ENCODE measurements around the gene MIGA2. TPM values are rescaled to one million over a fixed set of nuclear protein-coding genes. Genes with fewer than 3 reads are reported as not detected.

Gene MIGA2
- total and polyA plus RNA-seq, 2 of the 4 experiments (the other 2 are of a cell fraction): 12.5 to 25.3 TPM

DNA sequence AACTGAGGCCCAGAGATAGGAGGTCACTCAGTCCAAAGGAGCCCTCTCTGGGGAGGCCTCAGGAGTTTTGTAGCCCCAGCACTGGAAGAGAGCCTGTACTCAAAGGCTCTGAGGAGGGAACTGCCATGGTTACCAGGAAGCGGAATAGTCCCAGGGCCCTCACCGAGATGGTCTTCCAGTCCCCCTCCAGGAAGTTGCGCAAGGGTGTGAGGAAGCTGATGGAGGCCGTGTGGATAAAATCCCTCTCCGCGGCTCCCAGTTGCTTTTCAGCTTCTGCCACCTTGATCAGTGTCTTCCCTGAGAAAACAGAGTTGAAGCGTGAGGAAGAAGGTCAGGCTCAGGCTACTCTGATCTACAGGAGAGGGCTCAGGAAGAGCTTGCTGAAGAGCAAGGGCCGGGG lies 21.8 kb upstream of the MIGA2 start:
- Histone ChIP-seq H3K23ac (ENCODE audit: low read depth, low read length) (no peak overlapping the region), H4K20me1 (ENCODE audit: insufficient read depth, low read length) (peaks cover 7% of the 10 kb centered on the region), H3K79me1 (ENCODE audit: low read depth in 1 of 2, low read length in 2 of 2) (peaks cover 3 to 14% of the 10 kb centered on the region in 2 experiments; a peak in 1 of 4 replicates), H3K27me3 (ENCODE audit: control insufficient read depth, insufficient read depth, low read length) (no peaks in the 10 kb centered on the region), H3K27ac (ENCODE audit: insufficient read depth, low read length) (no peak overlapping the region), H2BK5ac (ENCODE audit: low read depth, low read length, poor library complexity, severe bottlenecking) (no peak overlapping the region), H3K4me2 (ENCODE audit: low read depth, low read length) (no peak overlapping the region), H4K91ac (ENCODE audit: insufficient read depth, low read depth, low read length) (no peak overlapping the region), H3K18ac (ENCODE audit: low read depth, low read length) (no peak overlapping the region), H3K9ac (ENCODE audit: low read depth, low read length) (no peak overlapping the region), H4K8ac (ENCODE audit: low read depth in 2 of 2, low read length in 2 of 2) (no peak overlapping the region), H2AK9ac (replicated peaks; ENCODE audit: low read depth, low read length, poor library complexity) (no peak overlapping the region), H3K9me3 (ENCODE audit: control insufficient read depth, insufficient read depth, low read length) (no peaks in the 10 kb centered on the region), H2BK120ac (ENCODE audit: low read depth, low read length) (no peak overlapping the region), H2BK15ac (ENCODE audit: low read depth, low read length) (no peak overlapping the region), H3K14ac (replicated peaks; ENCODE audit: low read depth, low read length) (no peak overlapping the region), H3K9me1 (ENCODE audit: insufficient read depth, low read length) (no peaks in the 10 kb centered on the region), H2AFZ (replicated peaks; ENCODE audit: low read length, poor library complexity) (no peak overlapping the region), H3K56ac (ENCODE audit: extremely low read depth, insufficient read depth, low read length) (no peak overlapping the region), H3K4me3 (ENCODE audit: insufficient read depth, low read depth, low read length) (no peak overlapping the region), H3K36me3 (ENCODE audit: control insufficient read depth, insufficient read depth, low read length) (peaks cover 26% of the 10 kb centered on the region; the same call in 1 of the 2 replicates), H2AK5ac (ENCODE audit: low read depth, low read length) (no peak overlapping the region), H3K4ac (ENCODE audit: low read depth, low read length) (no peak overlapping the region), H2BK20ac (ENCODE audit: low read depth, low read length) (no peak overlapping the region), H3K4me1 (ENCODE audit: control insufficient read depth, insufficient read depth, low read length) (no peaks in the 10 kb centered on the region), H4K5ac (ENCODE audit: low read depth, low read length) (no peak overlapping the region)
- ATAC-seq (ENCODE audit: low read depth) (no peak), DNase-seq (no peak)
- intact Hi-C loops (cut with micrococcal nuclease): no loop called here
- dilution Hi-C loops (cut with HindIII; ENCODE audit: low sequenced_read_pairs, unreplicated experiment): no loop called here
- in situ Hi-C loops (cut with MboI; ENCODE audit: low sequenced_read_pairs): no loop called here
- ChIA-PET CTCF (no interaction called here), POLR2A (ENCODE audit: unreplicated experiment) (no interaction called here)
- TF ChIP-seq CTCF (conservative IDR thresholded peaks at IDR 0.05; ENCODE audit: low read depth, low read length) (no peak), CEBPB (IDR thresholded peaks at IDR 0.05; ENCODE audit: low read depth, low read length) (peak; percentile 62)
- BruUV-seq (replicated peaks): no TSS peak
- WGBS, 2 experiments (ENCODE audit: extremely low coverage in 2 of 2, insufficient read length in 1 of 2): no CpG with 5 or more reads among the region's 8 CpGs

All from IMR-90 (cell line).